ENCODE measurements around the gene MEN1. TPM values are rescaled to one million over a fixed set of nuclear protein-coding genes. Genes with fewer than 3 reads are reported as not detected.

The MEN1 gene
- total and polyA plus RNA-seq, 2 of the 13 experiments (the other 11 are each of a cell fraction or from before 2014, with no cell fraction given), result 20.5 to 27.3 TPM

DNA sequence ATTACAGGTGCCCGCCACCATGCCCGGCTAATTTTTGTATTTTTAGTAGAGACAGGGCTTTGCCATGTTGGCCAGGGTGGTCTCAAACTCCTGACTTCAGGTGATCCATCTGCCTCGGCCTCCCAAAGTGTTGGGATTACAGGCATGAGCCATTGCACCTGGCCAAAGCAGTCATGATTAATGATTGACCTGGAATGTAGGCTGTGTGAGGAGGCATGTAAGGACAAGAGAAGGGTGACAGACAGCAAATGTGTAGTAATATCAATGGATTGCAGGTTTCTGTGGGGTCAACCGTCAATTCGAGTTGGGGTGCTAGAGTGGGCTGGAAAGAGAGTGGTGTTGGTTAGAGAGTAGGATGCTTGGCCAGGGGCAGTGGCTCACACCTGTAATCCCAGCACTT lies 5.1 kb upstream of the MEN1 start (continued):
- TF ChIP-seq POGZ (CRISPR knock-in tag; IDR thresholded peaks at IDR 0.05), result 0 out of 2 replicates have a peak, but pooled peaks have one; percentile 14

- BruUV-seq (replicated peaks), result no TSS peak
- H2AFZ ChIP-seq (ENCODE audit: low read length), result no peak overlapping the region
- peak overlapping the region; percentile 61; the same call in 1 of the 2 replicates for H3K4me2 ChIP-seq (ENCODE audit: low read depth, low read length)
- no peak overlapping the region for H3K27ac ChIP-seq (ENCODE audit: extremely low read length, insufficient read depth, low read length)
- POLR2A ChIA-PET, result interaction anchor here (1.1 kb wide), 1 partner anchor 58 kb away, joined by 3 read pairs; no protein-coding TSS in a partner anchor
- TF ChIP-seq RCOR2 (CRISPR knock-in tag; IDR thresholded peaks at IDR 0.05) (no peak; the same call in 1 of the 2 replicates), ZNF770 (CRISPR knock-in tag; IDR thresholded peaks at IDR 0.05) (0 out of 2 replicates have a peak, but pooled peaks have one; percentile 30), KLF11 (CRISPR knock-in tag; IDR thresholded peaks at IDR 0.05) (no peak), FOSL2 (CRISPR knock-in tag; IDR thresholded peaks at IDR 0.05) (peak; percentile 72), BCLAF1 (IDR thresholded peaks at IDR 0.05) (no peak), ZMYM2 (CRISPR knock-in tag; IDR thresholded peaks at IDR 0.05) (peak; percentile 29; the same call in 1 of the 2 replicates)
- intact Hi-C loops (cut with micrococcal nuclease; ENCODE audit: unreplicated experiment) (no loop called here), in situ Hi-C loops (cut with HindIII; ENCODE audit: extremely low pct_ligation_motif_present, low pct_unique_long_range_greater_than_20kb) (no loop called here)
- no peaks in the 10 kb centered on the region for H4K20me1 ChIP-seq (ENCODE audit: insufficient read depth, low read length)
- no peaks in the 10 kb centered on the region for H3K9me3 ChIP-seq (ENCODE audit: low read length)
- CTCF ChIA-PET (ENCODE audit: low intra/inter-chr PET ratio, low total read pairs), result no interaction called here
- H3K79me2 ChIP-seq (ENCODE audit: insufficient read depth, low read length), result no peaks in the 10 kb centered on the region
- H3K9ac ChIP-seq (ENCODE audit: insufficient read depth, low read depth, low read length), result no peak overlapping the region
- no peak for FAIRE-seq
- WGBS (ENCODE audit: low lambda C conversion rate), result 46% methylated on average over 7 of the region's 7 CpGs
- DNase-seq (ENCODE audit: low spot score), result peak; percentile 24
- H3K4me3 ChIP-seq (replicated peaks in 1 of 3; ENCODE audit: insufficient read depth in 1 of 3, low read depth in 2 of 3, low read length in 3 of 3), result no peak overlapping the region
- no peak for ATAC-seq
- peaks cover 34% of the 10 kb centered on the region for H3K4me1 ChIP-seq (ENCODE audit: insufficient read depth, low read length)
- H3K36me3 ChIP-seq (replicated peaks in 1 of 2; ENCODE audit: control insufficient read depth in 1 of 2, insufficient read depth in 2 of 2, low read length in 2 of 2), result no peaks in the 10 kb centered on the region
- no peaks in the 10 kb centered on the region for H3K27me3 ChIP-seq (ENCODE audit: control insufficient read depth in 1 of 2, insufficient read depth in 2 of 2, low read length in 2 of 2)
Measured at GRCh38 chr11:64814712-64815187, 4.4 kb upstream of the MEN1 start.

Measured in HepG2 (cell line).